GM12892 (cell line): ENCODE data around the gene PTCD2.
"Not testable (repeated sequence)": the region's sequence is repeated elsewhere in the genome, so short reads cannot be mapped to it uniquely, and the experiment has no call there.

ENCODE experiments used
- DNase-seq: peaks from one replicate; pipeline ENCODE4 v3.0.0; 2011; ENCODE audit not compliant: insufficient read length
- FAIRE-seq: peaks from 2 replicates; lab custom pipeline; 2011; peaks lifted over from hg19 to GRCh38; lab: Jason Lieb, UNC
- POLR2A ChIP-seq: IDR thresholded peaks from 2 replicates; pipeline ENCODE4 v1.6.1; 2011; ENCODE audit warnings: low read depth, low read length, control low read depth
- POLR2AphosphoS5 ChIP-seq: IDR thresholded peaks from 2 replicates; pipeline ENCODE4 v1.6.1; 2011; ENCODE audit warnings: low read depth, low read length, control low read depth
- TAF1 ChIP-seq: IDR thresholded peaks from 2 replicates; pipeline ENCODE4 v1.6.1; 2011; ENCODE audit warnings: low read depth, mild to moderate bottlenecking, control low read depth, low read length, borderline replicate concordance

The PTCD2 gene

DNA sequence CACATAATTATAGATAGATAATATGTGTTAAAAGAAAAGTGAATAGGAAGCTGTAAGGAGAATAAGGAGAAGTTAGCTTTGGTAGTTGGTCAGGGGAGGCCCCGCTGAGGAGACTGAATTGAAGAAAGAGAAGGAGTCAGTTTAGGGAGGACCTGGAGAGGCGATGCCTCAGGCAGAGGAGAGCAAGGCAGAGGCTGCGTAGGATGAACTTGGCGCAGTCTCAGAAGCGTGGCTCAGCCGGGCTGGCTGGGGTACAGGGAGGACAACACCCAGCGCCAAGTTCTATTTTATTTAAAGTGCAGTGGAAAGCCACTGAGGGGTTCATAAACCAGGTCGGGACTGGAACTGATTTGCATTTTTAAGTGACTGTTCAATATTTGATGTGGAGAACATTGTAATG is 68.5 kb downstream of the PTCD2 start:
- FAIRE-seq (no peak), DNase-seq (no peak)
- TF ChIP-seq POLR2AphosphoS5 (no peak), POLR2A (no peak), TAF1 (no peak)

DNA sequence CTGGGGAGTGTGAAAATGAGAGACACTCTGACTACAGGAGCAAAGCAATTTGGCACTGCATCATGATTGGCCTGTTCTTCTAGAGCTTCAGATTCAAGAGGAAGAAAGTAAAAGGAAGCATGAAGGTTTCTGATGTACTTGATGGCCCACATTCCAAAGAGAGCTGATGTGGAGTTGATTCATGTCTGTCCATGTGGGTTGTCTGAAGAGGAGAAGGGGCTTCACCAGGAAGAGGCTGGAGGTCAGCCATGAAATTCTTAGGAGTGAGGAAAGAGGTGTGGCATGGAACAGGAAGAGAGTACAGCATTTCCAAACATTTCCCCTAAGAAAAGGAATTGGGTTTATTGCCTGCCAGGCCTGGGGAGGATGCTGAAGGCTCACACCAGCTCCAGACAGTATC is 70.7 kb downstream of the PTCD2 start:
- DNase-seq (no peak), FAIRE-seq (no peak)
- no peak for TF ChIP-seq POLR2AphosphoS5
- no peak for TF ChIP-seq POLR2A
- TF ChIP-seq TAF1, result no peak

DNA sequence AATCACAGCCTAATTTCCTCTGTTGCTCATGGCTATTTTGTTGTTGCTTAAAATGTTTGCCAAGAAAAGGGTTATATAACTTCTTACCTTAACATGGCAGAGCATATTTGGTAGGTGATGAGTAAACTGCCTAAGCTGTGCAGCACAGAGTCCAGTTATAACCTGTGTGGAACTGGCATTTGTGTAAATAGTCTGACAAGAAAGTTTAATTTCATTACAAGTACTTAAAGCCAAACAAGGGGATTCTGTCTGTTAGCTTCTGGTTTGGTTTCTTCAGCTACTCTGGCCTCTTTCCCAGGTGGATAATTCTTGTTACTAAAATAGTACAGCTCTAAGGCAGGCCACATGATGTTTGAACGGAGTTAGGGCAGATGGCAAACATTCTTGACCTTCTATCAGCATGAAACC is 72.2 kb downstream of the PTCD2 start:
- DNase-seq (no peak), FAIRE-seq (no peak)
- TF ChIP-seq POLR2A, result no peak
- no peak for TF ChIP-seq POLR2AphosphoS5
- TF ChIP-seq TAF1, result no peak

DNA sequence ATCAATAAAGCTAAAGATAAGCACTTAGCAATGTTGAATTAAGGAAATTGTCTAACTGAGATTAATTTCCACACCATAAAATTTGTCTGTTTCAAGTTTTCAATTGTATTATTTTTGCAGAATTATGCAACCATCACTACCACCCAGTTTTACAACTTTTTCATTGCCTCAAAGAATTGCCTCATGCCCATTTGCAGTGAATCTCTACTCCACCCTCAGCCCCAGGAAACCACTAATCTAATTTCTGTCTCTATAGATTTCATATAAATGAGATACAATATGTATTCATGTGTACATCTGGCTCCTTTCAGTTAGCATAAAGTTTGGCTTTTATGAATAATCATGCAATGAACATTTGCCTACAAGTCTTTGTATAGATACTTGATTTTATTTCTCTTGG is 72.9 kb downstream of the PTCD2 start:
- DNase-seq (no peak), FAIRE-seq (peak; percentile 14)
- TF ChIP-seq POLR2AphosphoS5, result no peak
- no peak for TF ChIP-seq POLR2A
- TF ChIP-seq TAF1, result no peak

DNA sequence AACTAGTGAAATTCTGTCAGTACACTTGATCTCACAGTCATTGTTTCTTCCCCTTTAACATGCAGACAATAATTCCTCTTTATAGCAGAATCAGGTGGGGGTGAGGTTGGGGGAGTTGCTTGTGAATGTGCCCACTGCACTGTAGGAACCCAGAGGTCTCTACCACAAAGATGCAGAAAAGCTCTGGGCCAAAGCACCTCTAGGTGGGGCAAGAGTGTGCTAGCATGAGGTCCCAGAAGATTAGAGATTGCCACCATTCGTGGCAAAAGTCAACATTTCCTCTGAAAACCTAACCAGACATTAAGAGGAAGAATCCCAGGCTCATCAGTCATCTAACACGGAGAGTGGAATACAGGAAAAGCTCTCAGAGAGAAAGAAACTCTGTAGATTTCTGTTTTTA is 74.5 kb downstream of the PTCD2 start:
- peak; percentile 56 for FAIRE-seq
- TF ChIP-seq POLR2A (no peak), TAF1 (no peak), POLR2AphosphoS5 (no peak)
- no peak for DNase-seq

DNA sequence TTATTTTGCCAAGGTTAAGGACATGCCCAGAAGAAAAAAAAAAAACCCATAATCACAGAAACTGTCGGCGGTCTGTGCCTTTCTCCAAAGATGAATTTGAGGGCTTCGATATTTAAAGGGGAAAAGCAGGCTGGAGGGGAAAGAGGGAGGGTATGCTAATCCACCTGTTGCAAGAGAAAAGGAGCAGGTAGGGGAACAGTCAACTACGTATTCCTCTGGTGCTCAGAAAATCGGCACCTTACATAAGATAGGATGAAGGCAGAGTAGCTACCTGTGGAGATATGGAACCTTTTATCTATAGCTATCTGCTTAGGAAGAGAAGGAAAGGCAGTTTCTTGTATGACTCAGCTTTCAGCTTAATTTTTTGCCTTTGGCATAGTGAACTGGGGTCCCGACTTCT is 77.7 kb downstream of the PTCD2 start:
- no peak for TF ChIP-seq POLR2A
- no peak for TF ChIP-seq TAF1
- TF ChIP-seq POLR2AphosphoS5, result no peak
- FAIRE-seq, result no peak
- no peak for DNase-seq

DNA sequence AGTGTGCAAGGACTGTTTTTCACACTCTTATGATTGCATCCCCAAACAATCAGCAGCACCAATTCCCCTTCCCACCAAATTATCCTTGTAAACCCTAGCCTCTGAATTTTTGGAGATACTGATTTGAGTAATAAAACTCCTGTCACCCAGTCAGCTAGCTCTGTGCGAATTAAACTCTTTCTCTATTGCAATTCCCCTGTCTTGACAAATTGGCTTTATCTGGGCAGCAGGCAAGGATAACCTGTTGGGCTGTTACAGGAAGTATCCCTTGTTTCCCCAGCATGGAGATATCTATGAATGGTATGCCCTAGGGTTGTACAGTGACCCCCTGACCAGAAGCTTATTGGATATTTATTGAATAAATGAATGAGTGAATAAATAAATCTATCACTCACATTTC is 80.8 kb downstream of the PTCD2 start:
- TF ChIP-seq POLR2AphosphoS5 (no peak), TAF1 (no peak), POLR2A (no peak)
- DNase-seq (no peak), FAIRE-seq (no peak)

DNA sequence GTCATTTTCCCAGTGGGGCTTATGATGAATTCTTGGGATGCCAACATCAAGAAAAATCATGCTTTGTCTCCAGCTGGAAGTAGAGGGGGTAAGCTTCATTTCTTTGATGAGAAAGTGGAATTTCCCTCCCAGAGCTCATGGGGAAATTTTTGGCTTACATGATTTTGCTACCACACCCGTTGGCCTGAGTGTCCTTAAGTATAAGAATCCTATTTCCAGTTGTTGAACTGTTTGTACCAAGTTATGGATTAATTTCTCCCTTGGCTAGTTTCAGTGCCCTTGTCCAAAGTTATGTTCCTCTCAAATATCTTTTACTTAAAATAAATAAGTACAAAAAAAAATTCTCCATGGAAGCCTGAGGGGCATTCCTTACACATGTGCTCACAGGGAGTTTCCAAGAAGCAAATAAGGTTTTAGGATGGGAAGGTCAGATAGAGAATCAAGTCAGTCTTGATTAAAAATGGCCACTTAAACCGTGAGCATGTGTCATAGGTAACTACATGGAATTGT is 82.3 kb downstream of the PTCD2 start:
- DNase-seq (no peak), FAIRE-seq (no peak)
- TF ChIP-seq TAF1 (no peak), POLR2A (no peak), POLR2AphosphoS5 (no peak)

DNA sequence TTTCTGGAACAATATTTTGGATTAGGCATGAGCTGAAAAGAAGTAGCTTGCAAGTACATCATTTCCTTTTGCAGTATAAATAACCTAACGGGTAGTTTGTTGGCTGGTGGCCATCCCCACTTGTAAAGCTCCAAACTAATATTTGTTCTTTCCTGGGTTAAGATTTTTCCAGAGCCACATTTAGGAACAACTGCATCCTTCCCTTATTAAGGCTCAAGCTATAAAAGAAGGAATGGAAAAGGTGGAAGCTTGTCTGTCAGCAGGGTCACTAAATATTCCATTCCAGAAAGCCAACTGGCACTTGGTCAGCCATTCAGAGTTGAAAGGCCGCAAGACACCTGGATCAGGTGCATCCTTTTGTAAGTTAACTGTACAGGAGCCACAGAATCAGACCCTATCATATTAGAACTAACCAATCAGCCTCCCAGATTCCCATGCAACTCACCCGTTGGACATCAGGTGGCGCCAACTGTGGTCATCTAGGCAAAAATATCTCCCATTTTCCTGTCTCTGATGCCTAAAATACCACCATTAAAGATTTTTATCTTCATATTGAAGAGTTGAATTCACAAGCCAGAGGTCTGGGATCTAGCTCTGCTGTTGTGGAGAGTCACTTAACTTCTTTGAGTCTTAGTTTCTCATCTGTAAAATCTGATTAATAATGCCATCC is 82.9 kb downstream of the PTCD2 start:
- DNase-seq (no peak), FAIRE-seq (peak; percentile 65)
- no peak for TF ChIP-seq POLR2A
- TF ChIP-seq TAF1, result no peak
- no peak for TF ChIP-seq POLR2AphosphoS5

DNA sequence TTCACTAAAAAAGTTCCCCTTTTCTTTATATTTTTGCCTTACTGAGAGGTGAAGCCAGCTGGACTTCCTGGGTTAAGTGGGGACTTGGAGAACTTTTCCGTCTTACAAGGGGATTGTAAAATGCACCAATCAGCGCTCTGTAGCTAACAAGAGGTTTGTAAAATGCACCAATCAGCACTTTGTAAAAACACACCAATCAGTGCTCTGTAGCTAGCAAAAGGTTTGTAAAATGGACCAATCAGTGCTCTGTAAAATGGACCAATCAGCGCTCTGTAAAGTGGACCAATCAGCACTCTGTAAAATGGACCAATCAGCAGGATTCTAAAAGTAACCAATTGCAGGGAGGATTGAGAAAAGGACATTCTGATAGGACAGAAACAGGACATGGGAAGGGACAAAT is 84.6 kb downstream of the PTCD2 start:
- not testable (repeated sequence) for FAIRE-seq, DNase-seq

DNA sequence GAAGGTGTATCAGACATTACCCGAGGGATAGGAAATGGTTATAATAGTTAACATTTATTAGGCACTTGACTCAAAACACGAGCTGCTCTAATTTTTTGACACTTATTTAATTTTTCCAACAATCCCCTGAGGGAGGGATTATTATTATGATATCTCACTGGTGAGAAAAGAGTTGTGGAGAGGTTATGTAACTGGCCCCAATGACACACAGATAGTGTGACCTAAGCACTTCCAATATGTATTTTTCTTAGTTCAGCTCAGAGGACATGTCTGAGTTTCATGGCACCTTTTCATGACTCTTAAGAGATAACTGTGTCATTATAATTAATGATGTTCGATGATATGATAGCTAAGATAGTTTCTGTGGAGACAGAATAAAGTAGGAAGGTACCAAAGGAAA is 86.9 kb downstream of the PTCD2 start:
- no peak for FAIRE-seq
- TF ChIP-seq POLR2A (no peak), POLR2AphosphoS5 (no peak)
- no peak for DNase-seq

DNA sequence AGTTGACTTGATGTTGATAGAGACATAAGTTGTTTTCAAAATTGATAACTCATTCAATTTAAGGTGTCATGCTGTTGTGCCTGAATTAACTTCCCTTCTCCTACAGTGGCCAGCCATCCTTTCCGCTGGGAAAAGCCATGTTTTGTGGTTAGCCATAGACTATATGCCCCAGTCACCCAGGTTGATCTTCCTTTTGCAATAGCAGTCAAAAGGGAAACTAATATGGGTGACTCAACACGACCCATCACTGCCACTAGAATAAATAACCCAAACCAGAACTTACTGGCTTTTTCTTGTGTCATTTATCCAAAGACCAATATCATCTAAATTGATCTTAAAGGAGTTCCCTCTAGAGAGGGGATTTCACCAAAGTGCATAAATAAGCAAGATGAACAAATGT is 87.4 kb downstream of the PTCD2 start:
- FAIRE-seq (no peak), DNase-seq (no peak)
- no peak for TF ChIP-seq POLR2AphosphoS5
- TF ChIP-seq TAF1, result no peak
- no peak for TF ChIP-seq POLR2A

DNA sequence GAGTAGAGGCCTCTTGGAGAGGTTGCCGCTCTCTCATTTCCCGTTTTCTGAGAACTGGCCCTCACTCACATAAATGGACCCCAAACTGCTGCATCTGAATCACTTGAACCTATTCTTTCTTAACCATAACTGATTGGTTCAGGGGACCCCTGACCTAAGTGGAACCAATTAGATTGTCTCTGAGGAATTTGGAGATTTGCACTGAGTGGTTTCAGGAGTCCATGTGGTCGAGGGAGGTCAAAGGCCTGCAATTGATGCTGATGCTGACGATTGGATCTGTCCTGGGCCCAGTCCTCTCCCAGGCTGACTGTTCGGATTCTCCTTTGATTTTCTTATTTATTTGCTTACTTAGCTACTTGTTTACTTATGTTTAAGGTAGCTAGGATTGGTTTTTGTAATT is 88.0 kb downstream of the PTCD2 start:
- FAIRE-seq (no peak), DNase-seq (no peak)
- TF ChIP-seq TAF1, result no peak
- no peak for TF ChIP-seq POLR2AphosphoS5
- TF ChIP-seq POLR2A, result no peak

DNA sequence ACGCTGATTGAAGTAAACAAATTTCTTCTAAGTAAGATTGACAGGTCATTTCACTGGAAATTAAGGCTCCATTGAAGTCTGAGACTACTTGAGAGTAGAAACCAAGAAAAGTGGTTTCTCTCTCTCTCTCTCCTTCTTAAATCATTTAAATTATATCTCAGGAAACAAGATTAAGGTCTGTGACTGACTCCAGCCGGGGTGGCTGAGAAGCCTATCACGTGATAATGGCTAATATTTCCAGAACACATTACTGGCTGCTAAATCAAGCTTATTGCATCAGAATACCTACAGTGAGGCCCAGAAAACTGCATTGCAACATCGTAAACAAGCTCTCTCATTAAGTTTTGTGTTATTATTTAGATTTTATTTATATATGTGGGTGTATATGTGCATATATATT is 88.4 kb downstream of the PTCD2 start:
- TF ChIP-seq POLR2A (no peak), TAF1 (no peak), POLR2AphosphoS5 (no peak)
- FAIRE-seq (no peak), DNase-seq (no peak)
